ENCODE results near the gene LRRC26. TPM values are rescaled to one million over a fixed set of nuclear protein-coding genes. Genes with fewer than 3 reads are reported as not detected.

Gene LRRC26
- total RNA-seq, 1 donor from 2014 or later = not detected

- H3K4me3 Mint-ChIP-seq = no peak overlapping the region
- H3K27me3 Mint-ChIP-seq = no peaks in the 10 kb centered on the region
- no peak overlapping the region for H3K27ac Mint-ChIP-seq
- intact Hi-C loops (cut with micrococcal nuclease) = no loop called here
- H3K36me3 Mint-ChIP-seq (ENCODE audit: low read depth) = peaks cover 16% of the 10 kb centered on the region
- no peaks in the 10 kb centered on the region for H3K9me3 Mint-ChIP-seq
- H3K4me1 Mint-ChIP-seq = peaks cover 6% of the 10 kb centered on the region
- no peak for DNase-seq
Measured at GRCh38 chr9:137193771-137194170, 23.9 kb upstream of the LRRC26 start.

DNA sequence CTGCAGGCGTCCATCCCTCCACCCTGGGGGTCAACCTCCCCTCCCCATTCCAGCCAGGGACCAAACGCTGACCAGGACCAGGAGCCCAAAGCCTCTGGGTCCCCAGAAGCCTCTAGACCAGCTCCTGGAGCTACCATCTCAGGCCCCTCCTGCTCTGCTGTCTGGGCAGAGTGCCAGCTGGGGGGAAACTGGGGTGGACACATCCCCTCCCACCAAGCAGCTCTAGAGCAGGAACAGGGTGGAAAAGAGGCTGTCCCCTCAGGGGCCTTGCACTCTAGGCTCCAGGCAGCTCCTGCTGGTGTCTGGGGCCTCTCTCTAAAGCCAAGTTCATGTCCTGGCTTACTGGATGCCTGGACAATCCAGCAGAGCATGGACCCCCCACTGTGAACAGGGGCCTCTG, 23.0 kb upstream of the LRRC26 start:
- H3K4me1 Mint-ChIP-seq = peaks cover 7% of the 10 kb centered on the region
- no peak overlapping the region for H3K4me3 Mint-ChIP-seq
- peaks cover 19% of the 10 kb centered on the region for H3K36me3 Mint-ChIP-seq (ENCODE audit: low read depth)
- intact Hi-C loops (cut with micrococcal nuclease) = no loop called here
- H3K9me3 Mint-ChIP-seq = no peaks in the 10 kb centered on the region
- no peak for DNase-seq
- no peak overlapping the region for H3K27ac Mint-ChIP-seq
- no peaks in the 10 kb centered on the region for H3K27me3 Mint-ChIP-seq

GRCh38 chr9:137192448-137192780, 22.6 kb upstream of the LRRC26 start:
- DNase-seq = no peak
- Mint-ChIP-seq H3K27me3 (no peaks in the 10 kb centered on the region), H3K4me3 (no peak overlapping the region), H3K36me3 (ENCODE audit: low read depth) (peaks cover 19% of the 10 kb centered on the region), H3K4me1 (peaks cover 11% of the 10 kb centered on the region), H3K9me3 (no peaks in the 10 kb centered on the region), H3K27ac (no peak overlapping the region)
- intact Hi-C loops (cut with micrococcal nuclease) = no loop called here

GRCh38 chr9:137191691-137192447, 22.0 kb upstream of the LRRC26 start:
- Mint-ChIP-seq H3K27me3 (no peaks in the 10 kb centered on the region), H3K4me1 (peaks cover 15% of the 10 kb centered on the region)

DNA sequence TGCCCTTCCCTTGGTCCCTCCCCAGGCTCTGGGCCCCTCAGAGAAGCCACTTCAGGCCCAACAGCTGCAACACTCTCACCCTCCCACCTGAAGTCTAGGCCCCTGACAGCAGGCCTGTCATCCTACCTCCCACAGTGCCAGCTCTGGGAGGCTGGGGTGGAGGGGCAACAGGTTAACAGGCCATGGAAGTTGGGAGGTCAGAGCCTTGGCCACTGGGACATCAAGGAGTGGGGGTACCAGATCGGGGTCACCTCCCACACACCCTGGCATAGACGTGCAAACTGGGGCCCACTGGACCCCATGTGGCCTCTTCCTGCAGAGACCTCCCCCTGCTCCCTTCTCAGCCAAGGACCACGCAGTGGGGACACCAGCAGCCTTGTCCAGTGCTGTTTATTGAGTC, 21.4 kb upstream of the LRRC26 start:
- H3K4me1 Mint-ChIP-seq = peaks cover 19% of the 10 kb centered on the region
- intact Hi-C loops (cut with micrococcal nuclease) = no loop called here
- H3K36me3 Mint-ChIP-seq (ENCODE audit: low read depth) = peaks cover 23% of the 10 kb centered on the region
- DNase-seq = no peak
- no peaks in the 10 kb centered on the region for H3K27me3 Mint-ChIP-seq
- H3K27ac Mint-ChIP-seq = no peak overlapping the region
- H3K4me3 Mint-ChIP-seq = peak overlapping the region; percentile 67
- H3K9me3 Mint-ChIP-seq = no peaks in the 10 kb centered on the region

More at GRCh38 chr9:137191691-137192447, 22.0 kb upstream of the LRRC26 start:
- Mint-ChIP-seq H3K4me3 (no peak overlapping the region), H3K27ac (no peak overlapping the region), H3K36me3 (ENCODE audit: low read depth) (peaks cover 22% of the 10 kb centered on the region), H3K9me3 (no peaks in the 10 kb centered on the region)
- DNase-seq = no peak
- intact Hi-C loops (cut with micrococcal nuclease) = no loop called here

- no peak for DNase-seq
- intact Hi-C loops (cut with micrococcal nuclease) = no loop called here
- Mint-ChIP-seq H3K27me3 (no peaks in the 10 kb centered on the region), H3K36me3 (ENCODE audit: low read depth) (peaks cover 23% of the 10 kb centered on the region), H3K9me3 (no peaks in the 10 kb centered on the region), H3K4me1 (peaks cover 19% of the 10 kb centered on the region), H3K4me3 (peak overlapping the region; percentile 91), H3K27ac (peak overlapping the region; percentile 66)
Measured at GRCh38 chr9:137190315-137190856, 20.5 kb upstream of the LRRC26 start.

DNA sequence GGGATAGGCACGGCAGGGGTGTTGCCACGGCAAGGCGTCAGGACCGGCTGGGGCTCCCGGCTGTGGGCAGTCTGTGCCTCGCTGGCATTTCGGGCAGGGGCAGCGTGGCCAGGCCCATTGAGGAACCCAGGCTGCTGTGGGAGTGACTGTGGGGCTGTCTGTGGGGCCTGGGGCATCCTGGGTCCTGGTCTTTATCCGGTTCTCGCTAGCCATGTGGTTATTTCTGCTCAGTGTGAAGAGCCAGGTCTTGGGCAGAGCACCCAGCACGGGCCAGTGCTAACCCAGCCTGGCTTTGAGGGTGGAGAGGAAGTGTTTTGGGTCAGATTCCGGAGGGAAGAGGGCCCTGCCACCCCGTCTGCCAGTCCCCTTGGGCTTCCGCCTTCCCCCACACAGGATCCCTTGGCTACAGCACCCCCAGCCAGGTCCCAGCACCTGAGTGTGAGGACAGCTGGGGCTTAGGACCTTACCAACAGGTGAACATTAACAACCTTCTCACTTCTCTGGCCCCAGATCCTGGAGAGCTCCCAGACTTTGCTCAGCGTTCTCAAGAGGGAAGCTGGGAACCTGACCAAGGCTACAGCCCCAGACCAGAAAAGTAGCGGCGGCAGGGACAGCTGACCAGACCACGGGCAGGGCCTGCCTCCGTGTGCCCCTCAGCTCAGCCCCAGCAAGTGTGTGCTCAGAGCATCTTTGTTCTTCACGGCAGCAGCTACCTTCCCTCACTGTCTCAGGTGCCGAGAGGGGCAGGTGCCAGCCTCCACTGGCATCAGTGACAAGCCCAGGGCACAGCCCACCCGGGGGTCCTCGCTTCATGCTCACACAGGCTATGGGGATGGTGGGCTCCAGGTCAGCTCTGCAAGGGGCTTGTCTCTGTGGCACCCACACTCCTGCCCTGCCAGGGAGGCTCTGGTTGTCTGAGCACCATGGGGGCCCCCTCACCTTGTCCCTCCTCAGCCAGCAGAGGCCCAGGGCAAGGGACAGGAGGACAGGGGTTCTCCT, 19.7 kb upstream of the LRRC26 start:
- peak overlapping the region; percentile 94 for H3K27ac Mint-ChIP-seq
- no peaks in the 10 kb centered on the region for H3K27me3 Mint-ChIP-seq
- intact Hi-C loops (cut with micrococcal nuclease) = loop anchor here (1.0 to 2.0 kb wide), 2 partner anchors 47 to 60 kb away; no protein-coding TSS in a partner anchor
- peaks cover 23% of the 10 kb centered on the region for H3K36me3 Mint-ChIP-seq (ENCODE audit: low read depth)
- DNase-seq = no peak
- peaks cover 19% of the 10 kb centered on the region for H3K4me1 Mint-ChIP-seq
- H3K4me3 Mint-ChIP-seq = peak overlapping the region; percentile 91
- H3K9me3 Mint-ChIP-seq = no peaks in the 10 kb centered on the region

GRCh38 chr9:137188490-137189296, 18.8 kb upstream of the LRRC26 start, which contains the start of the genes ANAPC2 and SSNA1:
TSS of gene ANAPC2 (minus strand) at chr9:137188560. CDS start at chr9:137188532, 28 bp downstream.
TSS of gene SSNA1 (plus strand) at chr9:137188676. CDS start at chr9:137188727, 51 bp downstream.
- Mint-ChIP-seq H3K36me3 (ENCODE audit: low read depth) (peaks cover 29% of the 10 kb centered on the region), H3K27ac (peak within 1 kb of the TSS; percentile 94), H3K4me3 (peak within 1 kb of the TSS; percentile 91), H3K9me3 (no peaks in the 10 kb centered on the region), H3K27me3 (no peaks in the 10 kb centered on the region), H3K4me1 (peaks cover 22% of the 10 kb centered on the region)
- intact Hi-C loops (cut with micrococcal nuclease) = loop anchor here (1.0 to 2.0 kb wide), 5 partner anchors 12 to 59 kb away; partner anchors contain the start of genes NDOR1, TMEM203 and TPRN
- DNase-seq = peak; percentile 99

DNA sequence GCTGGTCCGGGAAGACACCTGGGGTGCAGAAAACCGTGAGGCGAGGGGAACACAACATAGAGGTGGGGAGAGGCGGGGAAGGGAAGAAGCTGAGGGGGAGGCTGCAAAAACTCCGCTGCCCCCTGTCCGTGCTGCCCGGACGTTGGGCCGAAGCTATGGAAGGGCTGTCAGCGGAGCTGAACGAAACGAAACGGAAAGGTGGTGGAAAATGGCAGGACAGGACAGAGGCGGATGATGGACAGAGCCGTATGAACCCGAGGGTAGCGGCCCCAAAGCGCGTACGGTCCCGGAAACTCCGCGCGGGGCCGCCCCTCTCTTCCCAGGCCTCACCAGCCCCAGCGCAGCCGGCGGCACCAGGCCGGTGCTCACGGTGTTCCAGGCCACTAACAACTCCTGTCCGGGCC, 18.2 kb upstream of the LRRC26 start:
- Mint-ChIP-seq H3K27ac (peak overlapping the region; percentile 91), H3K27me3 (no peaks in the 10 kb centered on the region), H3K4me3 (peak overlapping the region; percentile 91), H3K9me3 (no peaks in the 10 kb centered on the region), H3K36me3 (ENCODE audit: low read depth) (peaks cover 34% of the 10 kb centered on the region), H3K4me1 (peaks cover 22% of the 10 kb centered on the region)
- intact Hi-C loops (cut with micrococcal nuclease) = loop anchor here (1.0 to 2.0 kb wide), 4 partner anchors 12 to 49 kb away; partner anchors contain the start of genes NDOR1, TMEM203 and TPRN
- DNase-seq = no peak

- Mint-ChIP-seq H3K9me3 (no peaks in the 10 kb centered on the region), H3K36me3 (ENCODE audit: low read depth) (peaks cover 34% of the 10 kb centered on the region), H3K4me3 (peak overlapping the region; percentile 91), H3K27me3 (no peaks in the 10 kb centered on the region), H3K4me1 (peaks cover 22% of the 10 kb centered on the region), H3K27ac (peak overlapping the region; percentile 91)
- intact Hi-C loops (cut with micrococcal nuclease) = no loop called here
- DNase-seq = no peak
Measured at GRCh38 chr9:137187386-137187785, 17.5 kb upstream of the LRRC26 start.

DNA sequence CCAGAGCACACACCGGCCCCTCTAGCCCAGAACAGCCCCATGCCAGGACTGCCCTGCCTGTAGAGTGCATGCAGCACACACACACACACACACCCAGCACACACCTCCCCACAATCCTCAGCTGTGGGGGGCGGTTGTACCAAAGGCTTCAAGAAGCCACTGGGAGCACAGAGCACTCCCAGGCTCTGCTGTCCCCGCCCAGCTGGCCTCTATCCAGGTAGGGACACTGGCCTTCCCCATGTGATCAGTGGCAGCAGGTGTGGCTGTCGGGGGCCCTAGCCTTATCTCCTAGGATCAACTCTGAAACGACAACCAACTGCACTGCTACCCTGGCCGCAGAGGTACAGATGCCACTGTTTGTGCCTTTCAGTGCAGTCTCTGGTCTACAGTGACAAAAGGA, 16.5 kb upstream of the LRRC26 start:
- peaks cover 22% of the 10 kb centered on the region for H3K4me1 Mint-ChIP-seq
- H3K9me3 Mint-ChIP-seq = no peaks in the 10 kb centered on the region
- H3K27me3 Mint-ChIP-seq = no peaks in the 10 kb centered on the region
- H3K27ac Mint-ChIP-seq = no peak overlapping the region
- intact Hi-C loops (cut with micrococcal nuclease) = no loop called here
- H3K4me3 Mint-ChIP-seq = peak overlapping the region; percentile 91
- peaks cover 36% of the 10 kb centered on the region for H3K36me3 Mint-ChIP-seq (ENCODE audit: low read depth)
- DNase-seq = no peak

- intact Hi-C loops (cut with micrococcal nuclease) = no loop called here
- no peak for DNase-seq
- Mint-ChIP-seq H3K36me3 (ENCODE audit: low read depth) (peaks cover 34% of the 10 kb centered on the region), H3K4me3 (no peak overlapping the region), H3K9me3 (no peaks in the 10 kb centered on the region), H3K27ac (no peak overlapping the region), H3K27me3 (no peaks in the 10 kb centered on the region), H3K4me1 (peaks cover 22% of the 10 kb centered on the region)
Measured at GRCh38 chr9:137185921-137186320, 16.1 kb upstream of the LRRC26 start.

All from activated CD4-positive, alpha-beta T cell treated with anti-CD3 and anti-CD28 coated beads, Interleukin-2, amount 10 ng/mL, durations not matched to agents 24 days and 14 days (primary cell).